DOHH2 (cell line): ENCODE data around the gene LSM11.

Experiments
- H3F3A ChIP-seq: fragments of 200-600 bp; sonication (generic), shearing (Covaris generic); 2 replicates; pipeline ENCODE4 v1.6.0; 2016; ENCODE audit warnings: antibody characterized with exemption, mild to moderate bottlenecking; ENCODE audit not compliant: control insufficient read depth, insufficient read depth
- H3K27ac ChIP-seq: fragments of 200-600 bp; sonication (generic); 2 replicates; pipeline ENCODE4 v1.5.1; 2014; ENCODE audit warnings: low read depth, mild to moderate bottlenecking, low read length, moderate library complexity
- H3K27me3 ChIP-seq: fragments of 200-600 bp; sonication (generic); 2 replicates; pipeline ENCODE4 v1.6.1; 2014; ENCODE audit warnings: mild to moderate bottlenecking, low read length, mixed read lengths; ENCODE audit not compliant: control insufficient read depth
- H3K36me3 ChIP-seq: fragments of 200-600 bp; sonication (generic); 2 replicates; pipeline ENCODE4 v1.6.1; 2014; ENCODE audit warnings: mild to moderate bottlenecking, low read length, moderate library complexity, mixed read lengths; ENCODE audit not compliant: control insufficient read depth
- H3K4me1 ChIP-seq: fragments of 200-600 bp; sonication (generic); 2 replicates; pipeline ENCODE4 v1.6.1; 2014; ENCODE audit warnings: mild to moderate bottlenecking, low read length, mixed read lengths; ENCODE audit not compliant: control insufficient read depth
- H3K4me2 ChIP-seq: fragments of 200-600 bp; sonication (generic); 2 replicates; pipeline ENCODE4 v1.6.0; 2014; ENCODE audit warnings: mild to moderate bottlenecking, low read length, moderate library complexity
- H3K4me3 ChIP-seq: fragments of 200-600 bp; sonication (generic); 2 replicates; pipeline ENCODE4 v1.5.1; 2014; ENCODE audit warnings: mild to moderate bottlenecking, low read length, mixed read lengths
- H3K79me2 ChIP-seq: fragments of 200-600 bp; sonication (generic); 2 replicates; pipeline ENCODE4 v1.6.1; 2014; ENCODE audit warnings: mild to moderate bottlenecking, low read length, mixed read lengths; ENCODE audit not compliant: control insufficient read depth
- H3K9me2 ChIP-seq: fragments of 200-600 bp; sonication (generic); replicated peaks from 2 replicates; pipeline ENCODE4 v1.6.1; 2014; ENCODE audit warnings: mild to moderate bottlenecking, low read length, mixed read lengths; ENCODE audit not compliant: control insufficient read depth
- H3K9me3 ChIP-seq: fragments of 200-600 bp; sonication (generic); 2 replicates; pipeline ENCODE4 v1.6.1; 2014; ENCODE audit warnings: antibody characterized with exemption, low read length, mixed read lengths; ENCODE audit not compliant: control insufficient read depth, insufficient read depth
- H4K20me1 ChIP-seq: fragments of 200-600 bp; sonication (generic); 2 replicates; pipeline ENCODE4 v1.6.0; 2014; ENCODE audit warnings: low read depth, mild to moderate bottlenecking, antibody characterized with exemption, low read length, moderate library complexity; ENCODE audit not compliant: control insufficient read depth, insufficient read depth
- CTCF ChIP-seq: fragments of 200-600 bp; sonication (generic); IDR thresholded peaks from one replicate; pipeline ENCODE4 v1.5.1; 2014; ENCODE audit warnings: antibody characterized with exemption, mild to moderate bottlenecking, low read depth, low read length; ENCODE audit not compliant: poor library complexity, severe bottlenecking
- EZH2phosphoT487 ChIP-seq: fragments of 200-600 bp; sonication (generic); IDR thresholded peaks from 2 replicates; pipeline ENCODE4 v1.6.1; 2017; ENCODE audit warnings: borderline replicate concordance, mild to moderate bottlenecking, antibody characterized with exemption, low read length, moderate library complexity, mixed read lengths

The LSM11 gene

GRCh38 chr5:157747766-157748700 lies 4.5 kb downstream of the LSM11 start:
- H3K4me1 ChIP-seq, result peaks cover 20% of the 10 kb centered on the region

GRCh38 chr5:157748760-157749461 lies 5.4 kb downstream of the LSM11 start:
- Histone ChIP-seq H3K4me2 (no peak overlapping the region), H3K4me1 (peaks cover 16% of the 10 kb centered on the region), H3K4me3 (no peak overlapping the region), H3K9me2 (no peaks in the 10 kb centered on the region), H3K36me3 (peaks cover 38% of the 10 kb centered on the region), H3K27ac (no peak overlapping the region), H3K27me3 (no peaks in the 10 kb centered on the region), H4K20me1 (no peaks in the 10 kb centered on the region), H3K79me2 (peaks cover 62% of the 10 kb centered on the region), H3F3A (no peaks in the 10 kb centered on the region), H3K9me3 (no peaks in the 10 kb centered on the region)
- TF ChIP-seq EZH2phosphoT487 (no peak), CTCF (no peak)

More at GRCh38 chr5:157747766-157748700, 4.5 kb downstream of the LSM11 start:
- Histone ChIP-seq H3K27me3 (no peaks in the 10 kb centered on the region), H3K79me2 (peaks cover 62% of the 10 kb centered on the region), H3F3A (no peaks in the 10 kb centered on the region), H3K27ac (no peak overlapping the region), H4K20me1 (no peaks in the 10 kb centered on the region), H3K9me2 (no peaks in the 10 kb centered on the region), H3K4me2 (no peak overlapping the region), H3K4me3 (no peak overlapping the region), H3K36me3 (peaks cover 30% of the 10 kb centered on the region), H3K9me3 (no peaks in the 10 kb centered on the region)
- TF ChIP-seq EZH2phosphoT487, result no peak
- TF ChIP-seq CTCF, result no peak

GRCh38 chr5:157749462-157749799 lies 5.9 kb downstream of the LSM11 start:
- peaks cover 14% of the 10 kb centered on the region for H3K4me1 ChIP-seq
- no peak for TF ChIP-seq CTCF
- TF ChIP-seq EZH2phosphoT487, result no peak
- H3K9me2 ChIP-seq, result no peaks in the 10 kb centered on the region
- no peaks in the 10 kb centered on the region for H3K9me3 ChIP-seq
- H3K27ac ChIP-seq, result no peak overlapping the region
- H3K36me3 ChIP-seq, result peaks cover 38% of the 10 kb centered on the region
- H3K79me2 ChIP-seq, result peaks cover 57% of the 10 kb centered on the region
- no peak overlapping the region for H3K4me3 ChIP-seq
- no peaks in the 10 kb centered on the region for H3F3A ChIP-seq
- no peaks in the 10 kb centered on the region for H4K20me1 ChIP-seq
- no peaks in the 10 kb centered on the region for H3K27me3 ChIP-seq
- H3K4me2 ChIP-seq, result no peak overlapping the region
